CD4-positive, alpha-beta T cell treated with Interleukin-4 for 1 hour (primary cell): Measurements from ENCODE around the gene BIRC2.
A peak's percentile ranks its signal among the peaks of the same experiment; 100 is the strongest.

Source experiments
- DNase-seq, 2 donors: peaks; one replicate each; pipeline ENCODE4 v3.0.0-alpha.2; 2020 to 2022

Gene BIRC2

DNA sequence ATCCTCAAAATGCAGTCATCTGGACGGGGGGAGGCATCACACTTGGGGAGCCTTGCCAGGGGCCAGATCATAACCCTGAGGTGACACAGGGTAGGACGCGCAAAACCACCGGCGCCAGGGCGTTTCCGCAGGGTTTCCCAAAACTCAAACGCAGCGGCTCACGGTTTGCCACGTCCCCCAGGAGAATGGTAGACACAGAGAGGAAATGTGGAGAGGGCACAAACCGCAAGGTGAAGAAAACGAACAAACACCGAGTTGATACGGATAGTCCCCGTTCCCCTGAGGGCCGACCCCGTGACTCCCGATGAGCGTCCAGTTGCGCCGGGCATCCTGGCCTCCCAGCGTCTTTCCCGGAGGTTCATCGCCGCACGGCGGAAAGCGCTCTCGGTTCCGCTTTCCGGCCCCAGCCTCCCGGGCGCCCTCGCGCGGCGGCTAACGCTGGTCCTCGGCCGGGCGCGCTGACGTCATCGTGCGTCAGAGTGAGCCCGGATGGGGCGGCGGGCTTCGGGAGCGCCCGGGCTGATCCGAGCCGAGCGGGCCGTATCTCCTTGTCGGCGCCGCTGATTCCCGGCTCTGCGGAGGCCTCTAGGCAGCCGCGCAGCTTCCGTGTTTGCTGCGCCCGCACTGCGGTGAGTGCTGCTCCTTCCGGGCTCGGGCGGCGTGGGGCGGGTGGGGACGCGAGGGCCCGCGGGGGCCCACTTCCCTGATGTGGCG, at the start of gene BIRC2:
Gene BIRC2 (plus strand): TSS at position 467 of the 714 bp plus-strand sequence. CDS start 2,641 bp downstream, outside the sequence.
- peak; percentile 93 to 94 for DNase-seq

DNA sequence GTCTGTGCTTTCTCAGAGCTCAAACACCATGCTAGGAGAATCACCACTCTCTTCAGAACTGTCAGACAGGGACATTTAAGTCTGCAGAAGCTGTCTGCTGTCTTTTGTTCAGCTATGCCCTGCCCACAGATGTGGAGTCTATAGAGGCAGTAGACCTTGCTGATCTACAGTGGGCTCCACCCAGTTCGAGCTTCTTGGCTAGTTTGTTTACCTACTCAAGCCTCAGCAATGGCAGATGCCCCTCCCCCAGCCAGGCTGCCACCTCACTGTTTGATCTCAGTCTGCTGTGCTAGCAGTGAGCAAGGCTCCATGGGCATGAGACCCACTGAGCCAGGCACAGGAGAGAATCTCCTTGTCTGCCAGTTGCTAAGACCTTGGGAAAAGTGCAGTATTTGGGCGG, 46.2 kb upstream of the BIRC2 start:
- peak; percentile 63 to 70 for DNase-seq

DNA sequence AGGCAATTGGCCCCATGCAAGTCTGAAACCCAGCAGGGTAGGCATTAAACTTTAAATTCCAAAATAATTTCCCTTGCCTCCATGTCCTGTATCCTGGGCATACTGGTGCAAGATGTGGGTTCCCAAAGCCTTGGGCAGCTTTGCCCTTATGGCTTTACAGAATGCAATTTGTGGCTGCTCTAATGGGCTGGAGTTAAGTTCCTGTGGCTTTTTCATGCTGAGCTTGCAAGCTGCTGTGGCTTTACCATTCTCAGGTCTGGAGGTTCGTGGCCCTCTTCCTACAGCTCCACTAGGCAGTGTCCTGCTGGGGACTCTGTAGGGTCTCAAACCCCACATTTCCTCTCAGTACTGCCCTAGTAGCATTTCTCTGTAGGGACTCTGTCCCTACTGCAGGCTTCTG, 44.8 kb upstream of the BIRC2 start:
- no peak for DNase-seq

DNA sequence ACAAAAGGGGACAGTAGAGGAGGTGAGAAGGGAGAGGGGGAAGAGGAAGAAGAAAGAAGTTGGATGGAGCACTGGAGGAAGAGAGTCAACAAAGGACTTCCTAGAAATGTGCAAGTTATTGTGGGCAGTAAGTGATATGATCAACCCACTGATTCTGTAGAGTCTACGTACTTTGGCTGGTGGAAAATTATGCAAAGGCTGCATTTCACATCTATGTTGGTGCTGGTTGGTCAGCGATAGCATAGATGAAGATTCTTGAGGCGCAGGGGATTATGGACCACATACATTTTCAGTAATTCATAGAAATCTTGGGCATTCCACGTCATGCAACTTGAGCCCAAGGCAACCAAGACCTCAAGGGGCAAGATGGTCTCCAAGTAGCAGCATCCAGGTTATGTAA, 42.3 kb upstream of the BIRC2 start:
- no peak for DNase-seq

DNA sequence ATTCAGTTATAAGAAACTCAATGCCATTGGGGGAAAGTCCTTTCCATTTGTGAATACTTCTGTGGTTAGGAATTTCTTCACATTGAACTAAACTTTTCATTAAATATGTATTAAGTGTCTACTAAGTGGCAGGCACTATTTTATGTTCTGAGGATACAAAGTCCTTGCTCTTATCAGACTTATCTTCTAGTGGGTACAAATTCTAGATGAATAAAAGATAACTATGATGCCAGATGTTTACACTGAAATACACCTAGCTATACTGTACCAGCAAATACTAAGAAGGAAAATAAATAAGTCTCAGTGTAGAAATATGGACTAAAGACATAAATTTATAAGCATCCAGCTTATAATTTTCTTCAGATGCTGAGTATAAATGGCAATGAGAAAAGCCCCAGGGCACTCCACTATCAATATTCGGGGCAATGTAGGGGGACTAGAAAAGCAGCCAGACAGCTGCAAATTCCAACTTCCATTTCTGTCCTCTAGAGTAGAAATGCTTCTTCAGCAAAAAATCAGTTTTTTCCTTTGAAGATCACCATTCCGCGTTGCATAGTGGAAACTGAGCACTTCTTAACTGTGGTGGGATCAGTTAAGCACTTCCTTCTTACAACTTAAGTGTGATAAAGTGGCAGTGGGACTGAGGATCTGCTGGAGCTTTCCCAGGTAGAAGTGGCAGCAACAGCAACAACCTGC, 41.5 kb upstream of the BIRC2 start:
- no peak for DNase-seq

DNA sequence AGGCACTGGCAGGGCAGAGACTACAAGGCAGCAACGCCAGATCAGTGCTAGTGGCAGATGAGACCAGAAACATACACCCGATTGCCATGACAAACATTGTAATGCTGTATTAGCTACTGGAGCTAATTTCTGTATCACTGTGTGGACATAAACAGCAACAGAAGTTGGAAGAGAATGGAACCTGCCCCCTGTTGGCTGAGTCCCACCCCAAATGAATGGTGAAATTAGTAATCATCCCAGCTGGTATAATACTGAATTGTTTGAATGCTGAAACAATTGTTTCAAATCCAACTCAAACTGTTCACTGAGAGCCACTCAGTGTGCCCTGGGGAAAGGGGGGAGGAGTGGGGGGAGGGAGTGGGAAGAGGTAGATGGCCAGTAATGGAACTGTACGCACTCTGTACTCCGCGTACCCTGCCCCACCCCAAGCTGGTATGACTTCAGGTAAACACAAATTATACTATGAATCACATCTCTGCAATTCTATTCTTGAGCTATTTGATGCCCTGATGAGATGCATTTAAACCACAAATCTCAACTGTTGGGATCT, 40.9 kb upstream of the BIRC2 start:
- DNase-seq: peak; percentile 21 to 44

DNA sequence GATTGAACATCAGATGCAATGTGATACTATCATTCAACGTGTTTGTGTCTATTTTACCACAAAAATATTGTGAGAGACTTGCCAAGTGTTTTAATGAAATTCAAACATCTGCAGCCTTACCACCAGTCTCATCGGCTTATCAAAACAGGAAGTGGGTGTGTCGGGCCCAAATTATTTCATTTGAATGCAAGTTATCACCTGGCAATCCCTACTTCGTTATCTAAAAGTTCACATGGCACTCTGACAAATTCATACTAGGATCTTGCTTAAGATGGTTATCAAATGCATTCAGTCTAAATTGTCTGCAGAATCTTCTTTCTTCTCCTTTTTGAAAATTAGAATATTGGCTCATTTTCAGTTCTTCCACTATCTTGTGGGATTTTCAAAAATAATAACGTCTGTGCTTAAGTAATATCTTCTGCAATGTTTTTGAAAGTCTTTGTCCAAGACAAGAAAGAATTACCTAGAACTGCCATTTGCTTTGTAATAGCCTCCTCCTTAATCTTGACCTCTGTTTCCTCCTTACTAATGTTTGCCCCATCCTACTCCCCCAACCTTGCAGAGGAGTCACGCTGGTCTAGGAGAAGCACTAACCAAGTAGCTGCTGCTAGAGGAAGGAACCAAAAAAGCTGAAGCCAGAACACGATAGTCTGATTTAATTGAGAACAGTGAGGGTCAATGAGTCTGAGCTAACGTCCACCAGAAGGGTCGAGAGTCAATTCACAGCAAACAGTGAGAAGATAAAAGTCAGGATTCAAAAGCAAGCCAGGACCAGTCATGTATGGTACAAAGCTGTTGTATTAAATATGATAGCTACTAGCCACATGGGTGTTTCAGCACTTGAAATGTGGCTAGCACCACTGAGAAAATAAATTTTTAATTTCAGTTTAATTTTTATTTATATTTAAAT, 39.9 kb upstream of the BIRC2 start:
- DNase-seq: peak; percentile 74 to 83

DNA sequence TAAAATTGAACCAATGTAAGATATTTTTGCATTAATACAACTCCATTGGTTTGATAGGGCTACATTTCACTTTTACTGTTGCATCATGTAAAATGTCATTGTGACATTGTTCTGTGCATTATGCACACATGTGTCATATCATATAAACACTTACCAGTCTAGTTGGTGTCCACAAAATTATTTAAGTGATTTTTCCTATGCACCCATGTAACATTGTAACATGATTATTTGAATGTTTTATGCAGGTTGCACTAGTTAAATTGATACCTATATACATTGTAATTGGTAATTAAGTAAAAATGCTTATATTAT, 39.3 kb upstream of the BIRC2 start:
- DNase-seq: no peak

DNA sequence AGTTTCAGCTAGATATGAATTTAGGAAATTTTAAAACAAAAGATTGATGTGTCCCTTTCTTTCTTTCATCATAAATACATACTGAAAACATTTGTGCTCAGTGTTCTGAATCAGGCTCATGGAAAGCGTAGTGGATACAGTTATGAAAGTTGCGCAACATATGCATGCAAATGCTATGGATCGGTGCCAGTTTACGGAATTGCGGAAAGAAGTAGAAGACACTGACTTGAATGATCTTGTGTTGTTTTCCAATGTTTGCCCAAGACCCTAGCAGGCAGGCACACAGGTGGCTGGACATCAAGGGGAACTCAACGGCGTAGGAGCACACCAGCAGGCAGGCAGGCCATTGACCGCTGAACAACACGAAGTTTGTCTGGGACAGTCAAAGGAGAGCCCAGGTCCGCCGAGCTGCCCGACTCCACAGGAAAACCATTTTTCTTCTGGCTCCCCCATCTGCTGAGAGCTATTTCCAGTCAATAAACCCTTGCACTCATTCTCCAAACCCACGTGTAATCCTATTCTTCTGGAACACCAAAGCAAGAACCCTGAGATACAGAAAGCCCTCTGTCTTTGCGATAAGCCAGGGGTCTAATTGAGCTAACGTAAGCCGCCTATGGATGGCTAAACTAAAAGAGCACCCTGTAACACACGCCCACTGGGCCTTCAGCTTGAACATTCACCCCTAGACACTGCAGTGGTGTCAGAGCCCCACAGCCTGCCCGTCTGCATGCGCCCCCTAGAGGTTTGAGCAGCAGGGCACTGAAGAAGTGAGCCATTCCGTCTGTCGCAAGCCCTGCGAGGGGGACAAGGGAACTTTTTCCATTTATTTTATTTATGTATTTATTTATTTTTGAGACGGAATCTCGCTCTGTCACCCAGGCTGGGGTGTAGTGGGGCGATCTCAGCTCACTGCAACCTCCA, 37.1 kb upstream of the BIRC2 start:
- DNase-seq: no peak

DNA sequence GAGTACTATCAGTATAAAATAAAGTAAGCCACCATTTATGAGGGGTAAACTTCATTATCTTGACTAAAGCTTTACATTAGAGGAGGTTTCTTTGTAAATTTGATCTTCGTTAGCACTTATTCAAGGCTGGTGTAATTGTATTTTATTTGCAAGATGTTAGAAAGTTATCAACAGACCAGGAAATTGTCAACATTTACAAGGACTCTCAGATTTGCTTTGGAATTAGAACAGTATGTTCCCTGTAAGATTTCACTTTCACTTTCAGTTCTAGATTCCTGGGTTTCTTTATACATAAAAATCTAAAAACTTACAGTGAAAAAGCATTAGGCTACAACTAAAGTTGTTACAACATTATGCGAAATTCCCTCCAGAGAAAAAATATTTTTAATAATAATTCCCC, 34.3 kb upstream of the BIRC2 start:
- peak in 1 of 2 donors; percentile 44 for DNase-seq

DNA sequence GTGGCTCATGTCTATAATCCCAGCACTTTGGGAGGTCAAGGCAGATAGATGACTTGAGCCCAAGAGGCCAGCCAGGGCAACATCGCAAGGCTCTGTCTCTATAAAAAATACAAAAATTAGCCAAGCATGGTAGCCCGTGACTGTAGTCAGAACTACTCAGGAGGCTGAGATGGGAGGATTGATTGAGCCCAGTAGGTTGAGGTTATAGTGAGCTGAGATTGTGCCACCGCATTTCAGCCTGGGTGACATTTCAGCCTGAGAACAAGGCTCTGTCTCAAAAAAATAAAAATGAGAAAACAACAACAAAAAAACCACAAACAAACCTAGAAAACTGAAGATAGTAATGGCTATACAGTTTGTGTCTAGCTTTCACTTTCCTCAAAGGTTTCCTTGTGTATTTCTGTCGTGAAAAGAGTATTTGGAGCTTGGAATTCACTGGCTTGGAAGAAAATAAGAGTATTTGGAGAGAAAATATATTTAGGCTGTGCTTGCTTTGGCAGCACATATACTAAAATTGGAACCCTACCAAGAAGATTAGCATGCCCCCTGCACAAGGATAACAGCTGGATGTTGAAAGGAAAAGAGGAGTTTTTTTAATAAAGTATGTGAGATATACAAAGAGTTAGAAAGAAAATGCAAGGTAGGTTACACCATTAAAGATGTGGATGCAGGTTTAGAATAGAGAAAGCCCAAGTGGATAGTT, 33.6 kb upstream of the BIRC2 start:
- DNase-seq: peak in 1 of 2 donors; percentile 61

DNA sequence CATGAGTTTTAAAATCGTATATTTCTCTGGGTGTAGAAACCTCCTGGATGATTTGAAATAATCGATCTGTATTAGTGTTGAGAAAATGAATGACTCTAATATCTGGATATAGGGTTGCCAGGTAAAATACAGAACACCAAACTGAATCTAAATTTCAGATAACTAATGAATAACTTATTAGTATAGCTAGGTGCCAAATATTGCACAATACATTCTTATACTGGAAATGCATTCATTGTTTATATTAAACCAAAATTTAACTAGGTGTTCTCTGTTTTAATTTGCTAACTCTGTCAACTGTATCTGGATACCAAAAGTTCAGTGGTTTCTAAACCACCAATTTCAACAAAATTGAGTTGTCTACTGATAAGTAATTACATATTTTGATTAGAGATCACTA, 32.2 kb upstream of the BIRC2 start:
- DNase-seq: no peak

DNA sequence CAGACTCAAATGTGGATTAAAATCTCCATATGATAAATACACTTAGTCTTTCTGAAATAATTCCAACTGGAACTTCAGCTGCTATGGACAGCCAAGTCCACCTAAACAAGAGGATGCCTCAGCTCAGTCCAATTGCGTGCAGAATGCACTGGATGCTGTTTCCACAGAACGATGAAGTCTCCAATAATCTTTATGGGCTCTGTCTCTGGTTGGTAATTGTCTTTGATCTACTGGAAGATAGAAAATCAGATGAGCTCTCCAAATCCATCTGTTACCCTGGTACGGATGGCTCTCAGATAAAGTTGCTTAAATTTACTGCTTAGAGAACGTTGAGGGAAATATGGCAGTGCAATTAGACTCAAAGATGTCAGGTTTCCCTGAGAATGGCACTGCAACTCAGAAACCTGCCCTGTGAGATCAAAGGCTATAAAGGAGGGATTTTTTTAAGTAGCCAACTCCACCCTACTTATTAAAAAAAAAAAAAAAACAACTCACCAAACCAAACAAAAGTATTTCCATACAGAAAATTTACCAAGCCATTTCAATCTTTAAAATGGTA, 30.6 kb upstream of the BIRC2 start:
- peak in 1 of 2 donors; percentile 65 for DNase-seq

DNA sequence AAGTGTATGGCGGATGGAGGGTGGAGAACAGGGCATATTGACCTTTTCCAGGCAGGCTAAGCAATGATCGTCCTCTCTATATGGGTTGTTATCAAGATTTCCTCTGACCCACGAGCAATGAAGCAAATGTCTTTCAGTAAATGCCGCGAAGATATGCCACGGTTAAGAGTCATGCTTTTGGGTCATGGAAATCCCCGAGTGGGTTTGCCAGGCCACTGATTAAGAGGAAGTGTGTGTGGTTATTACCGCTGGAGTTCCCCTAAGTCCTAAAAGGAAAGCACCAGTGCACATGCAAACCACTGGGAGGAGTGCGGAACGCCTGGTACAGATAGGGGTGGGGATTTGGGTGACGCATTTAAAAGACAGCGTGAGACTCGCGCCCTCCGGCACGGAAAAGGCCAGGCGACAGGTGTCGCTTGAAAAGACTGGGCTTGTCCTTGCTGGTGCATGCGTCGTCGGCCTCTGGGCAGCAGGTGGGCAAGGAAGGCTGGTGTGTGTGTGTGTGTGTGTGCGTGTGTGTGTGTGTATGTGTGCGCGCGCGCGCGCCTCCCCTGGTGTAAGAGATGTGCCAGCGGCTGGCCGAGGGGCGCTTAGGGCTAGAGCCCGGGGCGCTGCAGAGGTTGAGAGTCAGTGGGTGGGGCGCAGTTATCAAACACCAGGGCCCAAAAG, 29.8 kb upstream of the BIRC2 start, which contains the start of gene BIRC3:
Gene BIRC3 (plus strand): TSS at position 386 of the 669 bp plus-strand sequence. CDS start 7,026 bp downstream, outside the sequence.
- peak; percentile 98 for DNase-seq

DNA sequence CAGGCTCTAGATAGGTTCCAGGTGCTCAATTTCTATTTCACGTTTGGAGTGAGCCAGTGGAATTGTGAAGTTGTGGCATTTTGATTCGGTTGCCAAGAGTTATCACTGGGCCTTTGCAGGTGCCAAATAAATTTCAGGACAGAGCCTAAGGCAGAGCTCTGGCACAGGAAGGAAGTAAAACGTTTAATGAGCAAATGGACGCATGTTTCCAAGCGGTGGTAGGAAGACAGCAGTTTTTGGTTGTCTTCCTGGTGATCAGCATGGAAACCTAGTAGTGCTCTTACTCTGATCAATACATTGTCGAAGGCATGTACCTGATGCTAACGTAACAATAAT, 29.3 kb upstream of the BIRC2 start:
- no peak for DNase-seq

DNA sequence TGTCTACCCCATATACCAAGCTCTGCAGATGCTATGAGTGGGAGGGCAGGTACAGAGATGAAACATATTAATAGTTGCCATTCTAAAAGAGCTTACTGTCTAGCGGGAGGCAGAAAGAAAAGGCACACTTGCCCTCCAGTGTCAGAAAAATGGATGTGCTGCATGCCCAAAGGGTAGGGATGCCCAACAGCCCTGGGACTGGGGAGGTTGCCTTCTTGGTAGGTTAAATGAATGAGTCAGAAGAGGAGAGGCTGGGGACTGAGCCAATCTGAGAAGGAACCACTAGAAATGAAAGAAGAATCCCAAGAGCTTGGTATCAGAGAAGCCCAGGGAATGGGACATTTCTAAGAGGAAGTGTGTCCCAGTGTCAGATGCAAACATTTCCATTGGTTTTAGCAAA, 28.5 kb upstream of the BIRC2 start:
- DNase-seq: peak; percentile 67 to 74

DNA sequence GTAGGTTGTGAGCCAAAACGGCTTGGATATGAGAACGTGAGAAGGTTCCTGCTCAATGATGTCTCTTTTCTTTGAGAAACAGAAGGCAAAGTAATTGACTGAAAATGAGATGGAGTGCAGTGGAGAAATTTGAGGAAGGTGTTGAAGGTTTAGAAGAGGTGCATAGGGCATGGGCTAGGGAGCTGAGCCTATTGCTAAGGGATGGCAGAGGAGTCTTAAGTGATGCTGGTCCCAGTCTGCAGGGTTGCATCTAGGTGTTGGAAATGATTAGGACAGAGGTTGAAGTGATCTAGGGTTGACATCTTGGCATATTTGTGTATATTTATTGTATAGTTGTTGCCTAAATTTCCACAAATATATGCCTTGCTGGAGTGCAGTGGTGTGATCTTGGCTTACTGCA, 27.5 kb upstream of the BIRC2 start:
- no peak for DNase-seq

DNA sequence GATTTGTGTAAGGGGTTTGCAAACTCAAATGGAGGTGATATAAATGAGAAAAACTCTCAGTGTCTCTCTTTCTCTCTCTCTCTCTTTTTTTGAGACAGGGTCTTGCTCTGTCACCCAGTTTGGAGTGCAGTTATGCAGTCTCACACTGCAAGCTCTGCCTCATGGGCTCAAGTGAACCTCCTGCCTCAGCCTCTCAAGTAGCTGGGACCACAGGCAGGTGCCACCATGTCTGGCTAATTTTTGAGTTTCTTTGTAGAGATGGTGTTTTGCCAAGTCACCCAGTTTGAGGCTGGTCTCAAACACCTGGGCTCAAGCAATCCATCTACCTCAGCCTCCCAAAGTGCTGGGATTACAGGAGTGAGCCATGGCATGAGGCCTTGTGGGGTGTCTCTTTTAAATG, 26.8 kb upstream of the BIRC2 start:
- peak in 1 of 2 donors; percentile 36 for DNase-seq

DNA sequence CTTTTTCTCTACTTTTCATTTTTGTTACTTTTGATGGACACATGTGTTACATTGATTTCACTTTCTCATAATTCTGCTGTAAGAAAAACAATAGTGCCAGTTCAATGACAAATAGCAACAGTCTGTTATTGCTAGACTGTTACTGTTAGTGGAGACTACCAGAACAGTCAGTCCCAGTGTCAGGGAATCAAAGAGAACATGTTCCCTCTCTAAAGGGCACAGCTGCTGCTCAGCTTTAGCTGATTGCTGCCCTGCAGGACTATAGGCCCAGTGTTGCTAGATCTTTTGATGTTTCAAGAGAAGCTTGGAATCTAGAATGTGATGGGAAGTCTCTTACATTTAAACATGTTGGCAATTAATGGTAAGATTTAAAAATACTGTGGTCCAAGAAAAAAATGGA, 26.3 kb upstream of the BIRC2 start:
- DNase-seq: peak in 1 of 2 donors; percentile 31

DNA sequence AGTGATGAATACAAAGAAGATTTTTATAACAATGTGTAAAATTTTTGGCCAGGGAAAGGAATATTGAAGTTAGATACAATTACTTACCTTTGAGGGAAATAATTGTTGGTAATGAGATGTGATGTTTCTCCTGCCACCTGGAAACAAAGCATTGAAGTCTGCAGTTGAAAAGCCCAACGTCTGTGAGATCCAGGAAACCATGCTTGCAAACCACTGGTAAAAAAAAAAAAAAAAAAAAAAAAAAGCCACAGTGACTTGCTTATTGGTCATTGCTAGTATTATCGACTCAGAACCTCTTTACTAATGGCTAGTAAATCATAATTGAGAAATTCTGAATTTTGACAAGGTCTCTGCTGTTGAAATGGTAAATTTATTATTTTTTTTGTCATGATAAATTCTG, 24.5 kb upstream of the BIRC2 start:
- DNase-seq: peak in 1 of 2 donors; percentile 58
